Activated gamma-delta T cell treated with Interleukin-2 at 50 U/mL for 16 hours (primary cell): ENCODE measurements around the gene STK32C.

Experiments
- DNase-seq: peaks from one replicate; pipeline ENCODE4 v3.0.0-alpha.2; 2020

STK32C gene

GRCh38 chr10:132243141-132243540 lies 64.6 kb downstream of the STK32C start:
- DNase-seq: no peak

- DNase-seq: no peak
Observed at GRCh38 chr10:132242103-132242840, 65.5 kb downstream of the STK32C start.

GRCh38 chr10:132241496-132241895 lies 66.3 kb downstream of the STK32C start:
- no peak for DNase-seq

- DNase-seq: no peak
Observed at GRCh38 chr10:132241086-132241485, 66.7 kb downstream of the STK32C start.

GRCh38 chr10:132240581-132240980 lies 67.2 kb downstream of the STK32C start:
- no peak for DNase-seq

- no peak for DNase-seq
Observed at GRCh38 chr10:132240156-132240555, 67.6 kb downstream of the STK32C start.

GRCh38 chr10:132239126-132240031 lies 68.4 kb downstream of the STK32C start:
- DNase-seq: no peak

GRCh38 chr10:132238371-132239125 lies 69.2 kb downstream of the STK32C start:
- DNase-seq: no peak

- no peak for DNase-seq
Observed at GRCh38 chr10:132237871-132238270, 69.9 kb downstream of the STK32C start.

GRCh38 chr10:132237396-132237795 lies 70.4 kb downstream of the STK32C start:
- no peak for DNase-seq

GRCh38 chr10:132236881-132237280 lies 70.9 kb downstream of the STK32C start:
- no peak for DNase-seq

GRCh38 chr10:132236161-132236560 lies 71.6 kb downstream of the STK32C start:
- DNase-seq: no peak

GRCh38 chr10:132234860-132235259 lies 72.9 kb downstream of the STK32C start:
- no peak for DNase-seq

- no peak for DNase-seq
Observed at GRCh38 chr10:132233501-132234085, 74.2 kb downstream of the STK32C start.

- DNase-seq: no peak
Observed at GRCh38 chr10:132232981-132233380, 74.8 kb downstream of the STK32C start.

GRCh38 chr10:132232023-132232951 lies 75.5 kb downstream of the STK32C start:
- no peak for DNase-seq

- no peak for DNase-seq
Observed at GRCh38 chr10:132231656-132232022, 76.1 kb downstream of the STK32C start.

- DNase-seq: no peak
Observed at GRCh38 chr10:132230557-132231210, 77.1 kb downstream of the STK32C start.

- DNase-seq: peak; percentile 14
Observed at GRCh38 chr10:132229834-132230556, 77.8 kb downstream of the STK32C start.

GRCh38 chr10:132229096-132229495 lies 78.7 kb downstream of the STK32C start:
- no peak for DNase-seq

GRCh38 chr10:132228616-132229015 lies 79.1 kb downstream of the STK32C start:
- no peak for DNase-seq
